Posterior vena cava (tissue), 2 donors: Measurements from ENCODE around the gene PRRG4. TPM values are rescaled to one million over a fixed set of nuclear protein-coding genes. Genes with fewer than 3 reads are reported as not detected.
"Not testable (repeated sequence)": the region's sequence is repeated elsewhere in the genome, so short reads cannot be mapped to it uniquely, and the experiment has no call there.

Experiments used
- DNase-seq: peaks from one replicate; pipeline ENCODE4 v3.0.0-alpha.2; 2020; ENCODE audit warnings: low spot score
- intact Hi-C, 2 donors: fragments of 100-400 bp; cut with DNase I; formaldehyde crosslinking; loops; one replicate each; pipeline versions ENCODE4 v1.14.1 to v1.14.2; 2022 to 2023
- total RNA-seq, 2 donors: library from RNA; stranded (reverse); fragmentation: NEBNext Ultra II Directional; extraction: Animal tissue kit (Norgen Biotek cat#: 25700); gene quantifications; one replicate each; pipeline ENCODE4 v1.2.1, GENCODE V29; 2021
- donor health status: DM: yes; HTN: yes; CAD: no.
- donor health status: DM: yes; HTN: yes; CAD: no.

Gene PRRG4
- total RNA-seq, 2 donors from 2014 or later, result 0.81 to 0.83 TPM

- intact Hi-C loops, result no loop called here
- no peak for DNase-seq
Measured at GRCh38 chr11:32874132-32874531, 44.4 kb downstream of the PRRG4 start.

- DNase-seq, result no peak
- intact Hi-C loops, result no loop called here
Measured at GRCh38 chr11:32881286-32881685, 51.6 kb downstream of the PRRG4 start.

GRCh38 chr11:32883421-32883820 is 53.7 kb downstream of the PRRG4 start:
- intact Hi-C loops, result no loop called here
- DNase-seq, result no peak

GRCh38 chr11:32884023-32884422 is 54.3 kb downstream of the PRRG4 start:
- no peak for DNase-seq
- intact Hi-C loops, result no loop called here

- DNase-seq, result no peak
- intact Hi-C loops, result no loop called here
Measured at GRCh38 chr11:32884770-32885384, 55.1 kb downstream of the PRRG4 start.

GRCh38 chr11:32885556-32885955 is 55.8 kb downstream of the PRRG4 start:
- DNase-seq, result no peak
- intact Hi-C loops, result no loop called here

- intact Hi-C loops, result no loop called here
- DNase-seq, result no peak
Measured at GRCh38 chr11:32886180-32886579, 56.5 kb downstream of the PRRG4 start.

- DNase-seq, intact Hi-C loops: not testable (repeated sequence)
Measured at GRCh38 chr11:32887707-32888383, 58.1 kb downstream of the PRRG4 start.

GRCh38 chr11:32888384-32888710 is 58.6 kb downstream of the PRRG4 start:
- DNase-seq, intact Hi-C loops: not testable (repeated sequence)

GRCh38 chr11:32888805-32889204 is 59.1 kb downstream of the PRRG4 start:
- intact Hi-C loops, result no loop called here
- no peak for DNase-seq

GRCh38 chr11:32890843-32891656 is 61.3 kb downstream of the PRRG4 start:
- no peak for DNase-seq
- intact Hi-C loops, result no loop called here

- intact Hi-C loops, result no loop called here
- DNase-seq, result no peak
Measured at GRCh38 chr11:32891657-32892354, 62.1 kb downstream of the PRRG4 start.

GRCh38 chr11:32892355-32893092 is 62.8 kb downstream of the PRRG4 start, which contains the start of gene QSER1:
Gene QSER1, plus strand, starts transcription at chr11:32892811. Its CDS starts 315 bp downstream, at chr11:32893126.
- intact Hi-C loops, result no loop called here

GRCh38 chr11:32893093-32893342 is 63.3 kb downstream of the PRRG4 start:
- intact Hi-C loops, result no loop called here
- no peak for DNase-seq

More at GRCh38 chr11:32892355-32893092, 62.8 kb downstream of the PRRG4 start, which contains the start of gene QSER1:
- DNase-seq, result peak; percentile 88

GRCh38 chr11:32893343-32894148 is 63.8 kb downstream of the PRRG4 start:
- intact Hi-C loops, result no loop called here
- peak; percentile 79 for DNase-seq

- no peak for DNase-seq
- intact Hi-C loops, result no loop called here
Measured at GRCh38 chr11:32894149-32894827, 64.6 kb downstream of the PRRG4 start.

GRCh38 chr11:32894921-32895320 is 65.2 kb downstream of the PRRG4 start:
- intact Hi-C loops, result no loop called here
- no peak for DNase-seq

GRCh38 chr11:32895471-32895870 is 65.7 kb downstream of the PRRG4 start:
- no peak for DNase-seq
- intact Hi-C loops, result no loop called here
